ENCODE measurements around the gene EMP3.

Gene EMP3

GRCh38 chr19:48379058-48379457 lies 53.7 kb downstream of the EMP3 start:
- ATAC-seq: no peak
